HG03469 (cell line): ENCODE measurements around the gene TRIM33.
"Not testable (repeated sequence)": the region's sequence is repeated elsewhere in the genome, so short reads cannot be mapped to it uniquely, and the experiment has no call there.

Experiments used
- ATAC-seq: cut with Tn5 transposase; IDR thresholded peaks from one replicate; pipeline ENCODE4 v1.9.1; 2021; ENCODE audit warnings: mild to moderate bottlenecking, moderate library complexity, moderate number of reproducible peaks; ENCODE audit not compliant: unreplicated experiment

TRIM33 gene

DNA sequence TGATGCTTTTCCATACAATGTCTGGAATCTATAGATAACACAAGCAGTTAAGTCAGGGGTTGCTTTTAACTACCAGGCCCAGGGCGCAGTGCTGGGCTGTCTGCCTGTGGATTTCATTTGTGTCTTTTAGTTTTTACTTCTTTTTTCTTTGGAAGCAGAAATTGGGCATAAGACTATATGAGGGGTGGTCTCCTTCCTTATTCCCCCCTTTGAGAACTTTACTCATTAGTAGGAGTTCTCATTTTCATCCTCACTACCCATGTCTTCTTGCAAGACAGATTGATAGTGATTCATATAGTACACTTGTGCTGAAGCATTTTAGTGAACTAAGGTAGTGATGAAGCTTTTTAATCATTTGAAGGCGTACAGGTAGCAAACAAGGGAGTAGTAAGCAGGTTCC lies 147.8 kb downstream of the TRIM33 start:
- not testable (repeated sequence) for ATAC-seq

DNA sequence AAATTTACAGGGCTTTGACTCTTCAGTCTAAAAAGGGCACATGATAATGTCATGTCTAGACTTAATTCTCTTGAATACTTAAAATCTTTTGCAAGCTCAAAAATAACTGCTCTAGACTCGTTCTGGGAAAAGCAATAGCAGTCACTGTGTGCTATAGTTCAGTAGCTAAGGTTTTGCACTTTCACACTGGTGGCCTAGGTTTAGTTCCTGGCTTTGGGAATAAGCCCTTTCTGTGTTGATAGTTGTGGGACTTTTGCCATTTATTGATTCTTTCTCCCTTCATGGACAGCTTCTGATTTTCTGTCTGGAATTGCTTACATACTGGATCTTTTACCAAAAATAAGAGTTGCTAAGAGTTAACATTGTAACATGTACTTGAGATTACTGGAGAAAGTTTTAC lies 151.2 kb downstream of the TRIM33 start:
- no peak for ATAC-seq

DNA sequence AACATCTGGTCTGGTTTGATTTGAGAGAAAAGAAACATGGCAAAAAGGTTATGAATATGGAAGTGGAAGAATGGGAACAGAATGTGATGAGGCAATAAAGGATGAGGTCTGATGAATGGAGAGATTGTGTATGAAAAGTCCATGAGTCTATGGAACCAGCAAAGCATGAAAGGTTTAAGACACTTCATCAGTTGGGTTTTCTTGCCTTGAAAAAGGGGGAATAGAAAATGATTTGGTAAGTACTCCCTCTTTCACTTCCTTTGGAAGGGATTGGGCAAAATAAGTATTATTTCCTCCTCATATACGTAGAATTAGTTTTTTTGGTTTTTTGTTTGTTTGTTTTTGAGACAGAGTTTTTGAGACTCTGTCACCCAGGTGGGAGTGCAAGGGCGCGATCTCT lies 155.8 kb downstream of the TRIM33 start:
- no peak for ATAC-seq

DNA sequence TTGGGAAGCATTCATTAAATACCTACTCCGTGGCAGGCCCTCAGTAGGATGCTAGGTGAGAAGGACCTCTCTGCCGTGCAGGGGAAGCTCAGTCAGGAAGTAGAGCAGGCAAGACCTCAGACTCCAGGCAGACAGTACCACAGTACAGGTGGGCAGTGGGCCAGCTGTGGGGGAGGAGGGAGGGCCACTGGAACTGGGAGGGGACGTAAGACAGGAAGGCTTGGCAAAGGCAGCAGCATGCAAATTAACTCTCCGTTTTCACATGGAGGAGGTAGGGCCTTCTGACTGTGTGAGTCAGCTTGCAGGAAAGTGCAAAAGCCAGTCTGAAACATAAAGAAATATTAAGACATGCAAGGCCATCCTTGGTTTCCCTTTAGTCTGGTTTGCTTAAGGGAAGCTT lies 157.7 kb downstream of the TRIM33 start:
- ATAC-seq: peak; percentile 52

DNA sequence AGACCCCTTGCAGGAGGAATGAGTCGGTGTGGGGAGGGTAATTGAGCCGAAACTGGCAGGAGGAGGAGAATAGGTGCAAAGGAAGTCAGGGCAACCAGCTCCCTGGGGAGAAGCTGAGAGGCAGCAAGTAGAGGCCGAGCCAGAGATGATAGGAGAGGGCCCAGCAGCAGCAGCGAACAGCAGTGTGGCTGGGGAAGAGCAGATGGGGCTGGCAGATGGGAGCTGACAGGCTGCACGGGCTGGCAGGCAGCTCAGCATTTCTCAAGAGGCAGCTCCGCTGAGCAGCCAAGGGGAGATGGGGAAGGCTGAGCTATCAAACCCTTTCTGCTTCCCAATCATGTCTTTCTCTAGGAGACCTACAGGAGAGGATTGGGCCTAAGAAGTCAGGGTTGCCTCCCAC lies 158.2 kb downstream of the TRIM33 start:
- no peak for ATAC-seq

GRCh38 chr1:114350731-114351445 lies 160.1 kb downstream of the TRIM33 start:
- no peak for ATAC-seq

DNA sequence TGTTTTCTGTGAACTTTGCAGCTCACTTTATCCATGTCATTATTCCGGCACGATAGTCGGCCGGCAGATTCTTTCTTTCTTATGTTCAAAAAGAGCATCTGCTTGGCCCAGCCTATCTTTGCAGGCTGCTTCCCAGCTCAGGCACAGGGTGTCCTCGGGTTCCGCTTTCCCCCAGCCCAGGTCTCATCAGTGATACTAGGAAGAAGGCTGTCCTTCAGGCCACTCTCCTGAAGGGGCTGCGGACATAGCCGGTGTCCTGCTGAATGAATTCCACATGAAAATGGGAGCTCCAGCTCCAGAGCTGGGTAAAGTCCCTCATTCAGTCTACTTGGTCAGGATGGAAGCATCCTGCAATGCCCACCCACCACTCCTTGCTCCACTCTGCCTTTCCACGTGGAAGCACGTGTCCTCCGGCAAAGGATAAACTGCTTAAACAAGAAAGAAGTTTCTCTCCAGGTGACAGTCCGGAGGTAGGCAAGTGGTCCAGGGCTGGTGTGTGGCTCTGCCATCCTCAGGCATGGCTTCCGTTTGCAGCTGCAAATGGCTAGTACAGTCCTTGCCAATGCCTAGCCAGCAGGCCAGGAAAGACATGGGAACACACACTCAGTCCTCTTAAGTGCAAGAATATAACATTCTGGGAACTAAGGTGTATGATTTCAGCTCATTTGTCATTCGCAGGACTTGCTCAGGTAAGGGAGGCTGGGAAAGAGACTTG lies 161.0 kb downstream of the TRIM33 start:
- ATAC-seq: no peak

DNA sequence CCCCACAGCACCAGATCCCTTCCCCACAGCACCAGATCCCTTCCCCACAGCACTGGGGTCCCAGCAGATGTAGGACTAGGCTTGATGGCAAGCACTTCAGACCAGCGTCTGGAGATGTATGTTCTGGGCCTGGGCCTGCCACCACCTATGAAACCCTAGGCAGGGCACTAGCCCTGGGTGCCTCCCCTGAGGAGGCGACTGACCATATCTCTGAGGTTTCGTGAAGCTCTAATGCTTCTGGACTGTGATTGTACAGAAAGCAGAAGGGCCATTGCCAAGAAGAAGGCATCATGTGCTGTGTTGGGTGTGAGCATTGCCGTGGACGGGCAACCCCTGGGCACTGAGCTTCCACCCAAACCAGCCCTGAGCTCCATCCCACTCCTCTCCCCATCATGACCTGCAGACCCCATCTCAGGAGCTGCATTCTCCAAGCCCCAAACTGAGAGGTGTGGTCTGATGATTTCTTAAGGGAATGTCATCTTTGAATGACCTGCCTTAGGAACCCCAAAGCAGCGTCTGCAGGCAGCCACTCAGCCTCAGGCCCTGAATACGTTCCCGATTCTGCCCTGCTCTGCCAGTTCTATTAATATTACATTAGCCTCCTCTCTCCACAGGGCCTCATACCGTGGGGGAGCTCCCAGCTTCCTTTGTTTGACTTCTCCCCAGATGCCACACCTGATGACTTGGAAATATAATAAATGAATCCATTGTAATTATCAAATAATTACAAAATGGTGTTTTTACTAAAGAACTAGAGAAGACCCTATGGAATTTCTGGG lies 163.4 kb downstream of the TRIM33 start:
- no peak for ATAC-seq

- peak; percentile 98 for ATAC-seq
Measured at GRCh38 chr1:114346480-114347029, 164.4 kb downstream of the TRIM33 start.

- ATAC-seq: no peak
Measured at GRCh38 chr1:114345930-114346479, 165.0 kb downstream of the TRIM33 start.

- no peak for ATAC-seq
Measured at GRCh38 chr1:114344656-114345055, 166.3 kb downstream of the TRIM33 start.
